ENCODE results near the gene GOLGA6L2. TPM values are rescaled to one million over a fixed set of nuclear protein-coding genes. Genes with fewer than 3 reads are reported as not detected.
"Not testable (repeated sequence)": the region's sequence is repeated elsewhere in the genome, so short reads cannot be mapped to it uniquely, and the experiment has no call there.

The GOLGA6L2 gene
- total and polyA plus RNA-seq, 7 experiments from 2014 or later, result not detected

DNA sequence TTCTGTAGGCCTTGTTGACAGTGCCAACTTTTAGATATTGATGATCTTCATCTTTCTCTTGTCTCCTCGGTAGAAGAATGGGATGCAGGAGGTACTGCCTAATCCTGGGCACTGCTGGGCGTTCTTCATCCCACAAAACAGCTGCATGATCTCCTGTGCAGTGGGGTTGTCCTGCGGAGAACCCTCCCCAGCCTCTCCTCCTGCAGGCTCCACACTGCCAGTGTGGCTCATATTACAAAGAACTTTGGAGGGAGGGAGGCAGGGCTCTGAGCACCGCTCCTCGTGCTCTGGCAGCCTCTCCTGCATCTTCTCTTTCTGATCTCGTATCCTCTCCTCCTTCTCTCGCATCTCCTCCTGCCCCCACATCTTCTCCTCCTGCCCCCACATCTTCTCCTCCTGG, 7.5 kb downstream of the GOLGA6L2 start:
- H3K27ac ChIP-seq (ENCODE audit: low read depth, low read length), result no peak overlapping the region
- H3K36me3 Mint-ChIP-seq, result no peaks in the 10 kb centered on the region
- H3K4me1 Mint-ChIP-seq, result no peaks in the 10 kb centered on the region
- H3K4me1 ChIP-seq (ENCODE audit: control insufficient read depth in 2 of 2, insufficient read depth in 2 of 2, low read length in 2 of 2), result no peaks in the 10 kb centered on the region
- no peak overlapping the region for H3K4me3 Mint-ChIP-seq
- H3K27ac Mint-ChIP-seq, result no peak overlapping the region
- no peaks in the 10 kb centered on the region for H3K36me3 ChIP-seq (ENCODE audit: control insufficient read depth in 2 of 3, insufficient read depth in 3 of 3, low read length in 3 of 3)
- peaks cover 0 to 11% (median 4%) of the 10 kb centered on the region in 5 donors for H3K27me3 Mint-ChIP-seq
- intact Hi-C loops (cut with micrococcal nuclease), result no loop called here
- H3K27me3 ChIP-seq (ENCODE audit: control insufficient read depth in 2 of 2, insufficient read depth in 2 of 2, low read length in 2 of 2), result no peaks in the 10 kb centered on the region
- peaks cover 0 to 1% (median 0%) of the 10 kb centered on the region in 11 donors for H3K9me3 Mint-ChIP-seq
- H3K4me3 ChIP-seq (ENCODE audit: low read length), result no peak overlapping the region
- ATAC-seq, result no peak
- no peak for DNase-seq
- CTCF ChIA-PET, result no interaction called here
- POLR2A ChIA-PET, result no interaction called here
- no peaks in the 10 kb centered on the region for H3K9me3 ChIP-seq (ENCODE audit: control insufficient read depth in 2 of 3, low read length in 3 of 3)

DNA sequence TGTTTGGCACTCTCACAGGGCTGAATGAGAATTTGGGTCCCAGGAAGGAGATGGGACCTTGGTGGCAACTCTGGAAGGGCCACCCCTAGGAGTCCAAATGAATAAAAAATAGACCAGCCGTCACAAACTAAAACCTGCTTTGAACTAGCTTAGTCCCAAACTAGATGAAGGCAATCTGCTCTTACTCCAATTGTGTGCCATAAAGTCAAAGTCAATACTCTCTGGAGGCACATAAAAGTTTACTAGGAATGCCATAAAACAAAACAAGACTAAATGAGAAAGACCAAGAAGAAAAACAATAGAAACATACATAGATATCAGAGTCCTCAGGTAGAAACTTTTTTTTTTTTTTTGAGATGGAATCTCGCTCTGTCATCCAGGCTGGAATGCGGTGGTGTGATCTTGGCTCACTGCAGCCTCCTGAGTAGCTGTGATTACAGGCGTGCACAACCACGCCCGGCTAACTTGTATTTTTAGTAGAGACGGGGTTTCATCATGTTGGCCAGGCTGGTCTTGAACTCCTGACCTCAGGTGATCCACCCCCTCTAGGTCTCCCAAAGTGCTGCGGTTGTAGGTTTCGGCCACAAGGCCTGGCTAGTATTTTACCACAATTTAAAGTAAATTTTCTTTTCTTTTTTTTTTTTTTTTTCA, 8.1 kb downstream of the GOLGA6L2 start:
- no peaks in the 10 kb centered on the region for H3K4me1 ChIP-seq (ENCODE audit: control insufficient read depth in 2 of 2, insufficient read depth in 2 of 2, low read length in 2 of 2)
- H3K4me3 ChIP-seq (ENCODE audit: low read length), result no peak overlapping the region
- H3K27me3 ChIP-seq (ENCODE audit: control insufficient read depth in 2 of 2, insufficient read depth in 2 of 2, low read length in 2 of 2), result no peaks in the 10 kb centered on the region
- Mint-ChIP-seq H3K36me3 (no peaks in the 10 kb centered on the region), H3K9me3 (peaks cover 0 to 1% (median 0%) of the 10 kb centered on the region in 11 donors), H3K4me3 (no peak overlapping the region), H3K27me3 (peaks cover 0 to 6% (median 4%) of the 10 kb centered on the region in 5 donors), H3K4me1 (no peaks in the 10 kb centered on the region), H3K27ac (no peak overlapping the region)
- no peaks in the 10 kb centered on the region for H3K36me3 ChIP-seq (ENCODE audit: control insufficient read depth in 2 of 3, insufficient read depth in 3 of 3, low read length in 3 of 3)
- ATAC-seq, result no peak
- intact Hi-C loops (cut with micrococcal nuclease), result no loop called here
- ChIA-PET POLR2A (interaction anchor here (0.6 kb wide), 1 partner anchor 41 kb away, joined by 6 read pairs; no protein-coding TSS in a partner anchor), CTCF (no interaction called here)
- DNase-seq, result no peak
- no peaks in the 10 kb centered on the region for H3K9me3 ChIP-seq (ENCODE audit: control insufficient read depth in 2 of 3, low read length in 3 of 3)
- no peak overlapping the region for H3K27ac ChIP-seq (ENCODE audit: low read depth, low read length)

DNA sequence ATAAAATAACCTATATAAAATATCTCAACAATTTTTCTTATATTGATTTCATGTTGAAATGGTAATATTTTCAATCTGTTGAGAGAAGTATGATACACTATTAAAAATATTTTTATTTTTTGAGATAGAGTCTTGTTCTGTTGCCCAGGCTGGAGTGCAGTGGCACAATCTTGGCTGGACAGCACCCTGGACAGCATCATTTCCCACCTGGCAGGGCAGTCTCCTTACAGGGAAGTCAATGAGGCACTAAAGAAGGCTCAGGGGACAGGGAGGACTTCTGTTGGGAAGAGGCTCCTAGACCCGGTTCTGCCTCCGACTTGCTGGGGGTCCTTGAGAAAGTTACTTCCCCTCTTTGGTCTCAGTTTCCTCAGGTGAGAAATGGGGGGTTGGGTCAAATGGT, 9.4 kb downstream of the GOLGA6L2 start:
- Mint-ChIP-seq H3K9me3 (peaks cover 0 to 1% (median 0%) of the 10 kb centered on the region in 11 donors), H3K4me1 (no peaks in the 10 kb centered on the region), H3K36me3 (no peaks in the 10 kb centered on the region), H3K4me3 (no peak overlapping the region), H3K27me3 (peaks cover 0 to 4% (median 3%) of the 10 kb centered on the region in 5 donors), H3K27ac (no peak overlapping the region)
- no peak for DNase-seq
- ChIA-PET CTCF (no interaction called here), POLR2A (no interaction called here)
- no peak overlapping the region for H3K27ac ChIP-seq (ENCODE audit: low read depth, low read length)
- no peaks in the 10 kb centered on the region for H3K4me1 ChIP-seq (ENCODE audit: control insufficient read depth in 2 of 2, insufficient read depth in 2 of 2, low read length in 2 of 2)
- H3K9me3 ChIP-seq (ENCODE audit: control insufficient read depth in 2 of 3, low read length in 3 of 3), result no peaks in the 10 kb centered on the region
- no peak overlapping the region for H3K4me3 ChIP-seq (ENCODE audit: low read length)
- no peaks in the 10 kb centered on the region for H3K36me3 ChIP-seq (ENCODE audit: control insufficient read depth in 2 of 3, insufficient read depth in 3 of 3, low read length in 3 of 3)
- no peak for ATAC-seq
- H3K27me3 ChIP-seq (ENCODE audit: control insufficient read depth in 2 of 2, insufficient read depth in 2 of 2, low read length in 2 of 2), result no peaks in the 10 kb centered on the region
- intact Hi-C loops (cut with micrococcal nuclease), result no loop called here

DNA sequence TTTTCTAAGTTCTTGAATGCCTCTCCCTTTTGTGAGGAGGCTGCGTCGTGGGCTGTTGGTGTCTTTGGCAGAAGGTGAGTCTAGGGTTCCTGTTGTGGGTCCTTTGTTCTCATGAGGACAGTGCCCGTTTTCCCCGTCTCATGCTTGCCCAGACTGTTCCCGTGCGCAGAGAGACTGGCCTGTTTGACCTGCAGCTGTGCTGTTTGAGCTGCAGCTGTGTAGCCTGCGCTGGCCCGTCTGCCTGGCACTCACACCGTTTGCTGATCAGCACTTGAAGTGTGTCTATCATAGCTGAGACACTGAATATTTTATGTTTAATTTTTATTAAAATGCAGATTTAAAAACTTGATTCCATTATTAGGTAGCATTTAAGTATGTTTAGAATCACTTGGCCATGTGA, 9.9 kb downstream of the GOLGA6L2 start:
- Histone ChIP-seq H3K4me1 (ENCODE audit: control insufficient read depth in 2 of 2, insufficient read depth in 2 of 2, low read length in 2 of 2) (no peaks in the 10 kb centered on the region), H3K9me3 (ENCODE audit: control insufficient read depth in 2 of 3, low read length in 3 of 3) (no peaks in the 10 kb centered on the region), H3K27ac (ENCODE audit: low read depth, low read length) (no peak overlapping the region), H3K27me3 (ENCODE audit: control insufficient read depth in 2 of 2, insufficient read depth in 2 of 2, low read length in 2 of 2) (no peaks in the 10 kb centered on the region), H3K36me3 (ENCODE audit: control insufficient read depth in 2 of 3, insufficient read depth in 3 of 3, low read length in 3 of 3) (no peaks in the 10 kb centered on the region), H3K4me3 (ENCODE audit: low read length) (no peak overlapping the region)
- ATAC-seq (no peak), DNase-seq (no peak)
- peaks cover 0 to 4% (median 0%) of the 10 kb centered on the region in 5 donors for H3K27me3 Mint-ChIP-seq
- no peaks in the 10 kb centered on the region for H3K4me1 Mint-ChIP-seq
- no peaks in the 10 kb centered on the region for H3K9me3 Mint-ChIP-seq
- intact Hi-C loops (cut with micrococcal nuclease), result no loop called here
- no peak overlapping the region for H3K4me3 Mint-ChIP-seq
- no peak overlapping the region for H3K27ac Mint-ChIP-seq
- ChIA-PET POLR2A (no interaction called here), CTCF (no interaction called here)
- H3K36me3 Mint-ChIP-seq, result no peaks in the 10 kb centered on the region

DNA sequence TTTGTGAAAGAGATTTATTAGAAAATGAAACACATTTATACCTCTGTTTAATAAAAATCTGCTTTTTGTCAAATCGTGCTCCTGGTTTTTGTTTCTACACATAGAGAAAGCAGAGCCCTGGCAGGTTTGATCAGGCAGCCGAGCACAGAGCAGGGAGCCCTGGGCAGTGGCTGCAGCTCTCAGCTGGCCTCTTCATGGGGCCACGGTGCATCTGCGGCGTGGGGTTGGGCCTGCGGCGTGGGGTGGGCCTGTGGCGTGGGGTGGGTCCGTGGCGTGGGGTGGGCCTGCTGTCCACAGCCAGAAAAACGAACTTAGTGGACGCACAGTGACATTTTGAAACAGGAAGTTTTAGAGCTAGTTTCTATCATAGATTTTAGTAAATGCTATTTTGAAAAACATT, 10.6 kb downstream of the GOLGA6L2 start:
- no peak overlapping the region for H3K27ac Mint-ChIP-seq
- Histone ChIP-seq H3K27me3 (ENCODE audit: control insufficient read depth in 2 of 2, insufficient read depth in 2 of 2, low read length in 2 of 2) (no peaks in the 10 kb centered on the region), H3K4me1 (ENCODE audit: control insufficient read depth in 2 of 2, insufficient read depth in 2 of 2, low read length in 2 of 2) (no peaks in the 10 kb centered on the region), H3K4me3 (ENCODE audit: low read length) (no peak overlapping the region), H3K27ac (ENCODE audit: low read depth, low read length) (no peak overlapping the region), H3K36me3 (ENCODE audit: control insufficient read depth in 2 of 3, insufficient read depth in 3 of 3, low read length in 3 of 3) (no peaks in the 10 kb centered on the region), H3K9me3 (ENCODE audit: control insufficient read depth in 2 of 3, low read length in 3 of 3) (no peaks in the 10 kb centered on the region)
- H3K27me3 Mint-ChIP-seq, result peaks cover 0 to 4% (median 0%) of the 10 kb centered on the region in 5 donors
- H3K36me3 Mint-ChIP-seq, result no peaks in the 10 kb centered on the region
- intact Hi-C loops (cut with micrococcal nuclease), result no loop called here
- ChIA-PET POLR2A (no interaction called here), CTCF (no interaction called here)
- H3K4me3 Mint-ChIP-seq, result no peak overlapping the region
- no peaks in the 10 kb centered on the region for H3K9me3 Mint-ChIP-seq
- no peaks in the 10 kb centered on the region for H3K4me1 Mint-ChIP-seq
- ATAC-seq (no peak), DNase-seq (no peak)

DNA sequence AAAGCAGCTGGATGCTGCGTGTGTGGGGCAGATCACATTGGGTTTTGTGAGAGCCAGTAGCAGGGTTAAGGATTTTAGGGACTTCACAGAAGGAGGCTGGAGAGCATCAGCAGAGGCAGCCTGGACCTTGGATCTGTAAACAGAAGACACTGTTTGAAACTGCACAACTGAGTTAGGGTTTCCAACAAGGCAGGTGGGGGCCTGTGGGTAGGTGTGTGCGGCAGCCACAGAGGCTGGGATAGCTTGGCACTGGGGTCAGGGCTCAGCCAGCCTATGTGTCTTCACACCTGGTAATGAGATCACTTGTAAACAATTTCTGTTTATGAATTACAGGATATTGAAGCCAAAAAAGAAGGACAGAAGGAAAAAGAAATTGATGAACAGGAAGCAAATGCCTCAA, 12.3 kb downstream of the GOLGA6L2 start:
- H3K9me3 Mint-ChIP-seq; H3K27me3 ChIP-seq (ENCODE audit: control insufficient read depth in 2 of 2, insufficient read depth in 2 of 2, low read length in 2 of 2); DNase-seq; intact Hi-C loops (cut with micrococcal nuclease); POLR2A ChIA-PET; H3K36me3 Mint-ChIP-seq; H3K27ac Mint-ChIP-seq; ATAC-seq; H3K4me1 ChIP-seq (ENCODE audit: control insufficient read depth in 2 of 2, insufficient read depth in 2 of 2, low read length in 2 of 2); H3K9me3 ChIP-seq (ENCODE audit: control insufficient read depth in 2 of 3, low read length in 3 of 3); H3K27ac ChIP-seq (ENCODE audit: low read depth, low read length); H3K4me3 Mint-ChIP-seq; H3K36me3 ChIP-seq (ENCODE audit: control insufficient read depth in 2 of 3, insufficient read depth in 3 of 3, low read length in 3 of 3); H3K27me3 Mint-ChIP-seq; H3K4me1 Mint-ChIP-seq; H3K4me3 ChIP-seq (ENCODE audit: low read length): not testable (repeated sequence)
- CTCF ChIA-PET, result interaction anchor here (0.7 kb wide), 1 partner anchor 65 kb away, joined by 3 read pairs; no protein-coding TSS in a partner anchor

DNA sequence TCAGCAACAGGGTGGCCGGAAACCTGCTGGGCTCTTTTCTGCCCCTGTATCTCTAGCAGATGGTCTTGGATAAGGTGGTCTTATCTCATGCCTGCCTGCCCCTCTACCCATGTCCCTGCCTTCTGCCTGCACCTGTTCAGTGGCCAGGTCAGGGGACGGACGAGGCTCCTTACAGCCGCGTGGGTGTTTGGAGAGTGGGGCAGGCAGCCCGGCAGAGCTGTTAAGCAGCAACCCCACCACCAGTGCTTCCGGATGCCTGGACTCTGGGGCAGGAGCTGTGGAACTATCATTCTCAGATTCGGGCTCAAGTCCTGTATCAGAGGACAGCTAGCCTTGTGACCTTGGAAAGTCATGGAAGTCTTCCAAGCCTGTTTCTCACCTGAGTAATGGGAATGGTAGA, 21.7 kb downstream of the GOLGA6L2 start:
- H3K4me1 ChIP-seq (ENCODE audit: control insufficient read depth in 2 of 2, insufficient read depth in 2 of 2, low read length in 2 of 2); H3K4me1 Mint-ChIP-seq; H3K27ac Mint-ChIP-seq; intact Hi-C loops (cut with micrococcal nuclease); POLR2A ChIA-PET; H3K27ac ChIP-seq (ENCODE audit: low read depth, low read length); H3K36me3 Mint-ChIP-seq; H3K9me3 ChIP-seq (ENCODE audit: control insufficient read depth in 2 of 3, low read length in 3 of 3); H3K36me3 ChIP-seq (ENCODE audit: control insufficient read depth in 2 of 3, insufficient read depth in 3 of 3, low read length in 3 of 3); CTCF ChIA-PET; H3K4me3 ChIP-seq (ENCODE audit: low read length); H3K27me3 ChIP-seq (ENCODE audit: control insufficient read depth in 2 of 2, insufficient read depth in 2 of 2, low read length in 2 of 2); H3K9me3 Mint-ChIP-seq; ATAC-seq; DNase-seq; H3K4me3 Mint-ChIP-seq: not testable (repeated sequence)
- peaks cover 0 to 11% (median 0%) of the 10 kb centered on the region in 5 donors for H3K27me3 Mint-ChIP-seq

Data from naive thymus-derived CD4-positive, alpha-beta T cell (primary cell).